ENCODE results near the gene PKD2.
"Not testable (repeated sequence)": the region's sequence is repeated elsewhere in the genome, so short reads cannot be mapped to it uniquely, and the experiment has no call there.

PKD2 gene

DNA sequence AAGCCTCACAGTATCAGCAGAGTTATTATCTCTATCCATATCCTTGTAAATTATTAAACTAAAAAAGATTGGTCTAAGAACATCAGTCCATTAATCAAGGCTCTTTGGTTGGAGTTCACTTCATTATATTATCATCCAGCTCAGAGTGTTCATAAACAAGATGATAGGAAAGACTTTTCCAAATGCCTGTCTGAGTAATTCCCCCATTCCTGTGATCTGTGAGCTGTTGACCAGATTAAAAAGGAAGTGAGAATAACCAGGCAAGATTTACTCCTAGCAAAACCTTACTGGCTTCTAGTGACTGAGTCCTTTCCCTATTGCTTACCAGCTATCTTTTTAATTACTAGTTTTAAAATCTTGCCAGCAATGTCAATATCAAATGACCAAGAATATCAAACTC lies 14.9 kb downstream of the PKD2 start:
- Histone ChIP-seq H3K4me3 (ENCODE audit: low read length in 2 of 2) (no peak overlapping the region), H3K36me3 (ENCODE audit: control insufficient read depth in 2 of 2, insufficient read depth in 2 of 2, low read length in 2 of 2) (peaks cover 0 to 4% of the 10 kb centered on the region in 2 donors), H3K9ac (ENCODE audit: low read depth in 1 of 2, low read length in 2 of 2) (no peak overlapping the region), H3K27ac (ENCODE audit: low read depth in 2 of 2, low read length in 2 of 2) (no peak overlapping the region), H3K27me3 (ENCODE audit: control insufficient read depth in 2 of 2, insufficient read depth in 2 of 2, low read length in 2 of 2) (no peaks in the 10 kb centered on the region), H3K4me1 (ENCODE audit: control insufficient read depth in 2 of 2, insufficient read depth in 2 of 2, low read length in 2 of 2) (no peaks in the 10 kb centered on the region), H3K9me3 (ENCODE audit: control insufficient read depth in 2 of 2, low read length in 2 of 2) (no peaks in the 10 kb centered on the region)

DNA sequence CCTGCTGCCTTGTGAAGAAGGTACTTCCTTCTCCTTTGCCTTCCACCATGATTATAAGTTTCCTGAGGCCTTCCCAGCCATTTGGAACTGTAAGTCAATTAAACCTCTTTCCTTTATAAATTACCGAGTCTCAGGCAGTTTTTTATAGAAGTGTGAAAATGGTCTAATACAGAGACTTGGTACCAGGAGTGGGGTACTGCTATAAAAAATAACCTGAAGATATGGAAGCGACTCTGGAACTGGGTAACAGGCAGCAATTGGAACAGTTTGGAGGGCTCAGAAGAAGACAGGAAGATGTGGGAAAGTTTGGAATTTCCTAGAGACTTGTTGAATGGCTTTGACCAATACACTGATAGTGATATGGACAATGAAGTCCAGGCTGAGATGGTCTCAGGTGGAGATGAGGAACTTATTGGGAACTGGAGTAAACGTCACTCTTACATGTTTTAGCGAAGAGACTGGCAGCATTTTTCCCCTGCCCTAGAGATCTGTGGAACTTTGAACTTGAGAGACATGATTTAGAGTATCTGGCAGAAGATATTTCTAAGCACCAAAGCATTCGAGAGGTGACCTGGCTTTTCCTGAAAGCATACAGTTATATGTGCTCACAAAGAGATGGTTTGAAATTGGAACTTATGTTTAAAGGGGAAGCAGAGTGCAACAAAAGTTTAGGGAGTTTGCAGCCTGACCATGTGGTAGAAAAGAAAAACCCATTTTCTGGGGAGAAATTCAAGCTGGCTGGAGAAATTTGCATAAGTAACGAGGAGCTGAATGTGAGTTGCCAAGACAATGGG lies 18.6 kb downstream of the PKD2 start:
- H3K27ac ChIP-seq (ENCODE audit: low read depth in 2 of 2, low read length in 2 of 2): not testable (repeated sequence)

GRCh38 chr4:88027611-88028608 lies 20.5 kb downstream of the PKD2 start:
- Histone ChIP-seq H3K36me3 (ENCODE audit: control insufficient read depth in 2 of 2, insufficient read depth in 2 of 2, low read length in 2 of 2) (no peaks in the 10 kb centered on the region), H3K27me3 (ENCODE audit: control insufficient read depth in 2 of 2, insufficient read depth in 2 of 2, low read length in 2 of 2) (no peaks in the 10 kb centered on the region), H3K9me3 (ENCODE audit: control insufficient read depth in 2 of 2, low read length in 2 of 2) (no peaks in the 10 kb centered on the region), H3K27ac (ENCODE audit: low read depth in 2 of 2, low read length in 2 of 2) (peak overlapping the region in 1 of 2 donors; percentile 42), H3K4me3 (ENCODE audit: low read length in 2 of 2) (no peak overlapping the region), H3K9ac (ENCODE audit: low read depth in 1 of 2, low read length in 2 of 2) (no peak overlapping the region), H3K4me1 (ENCODE audit: control insufficient read depth in 2 of 2, insufficient read depth in 2 of 2, low read length in 2 of 2) (no peaks in the 10 kb centered on the region)

More for the DNA sequence above, 18.6 kb downstream of the PKD2 start:
- not testable (repeated sequence) for H3K9me3 ChIP-seq (ENCODE audit: control insufficient read depth in 2 of 2, low read length in 2 of 2); H3K36me3 ChIP-seq (ENCODE audit: control insufficient read depth in 2 of 2, insufficient read depth in 2 of 2, low read length in 2 of 2); H3K4me1 ChIP-seq (ENCODE audit: control insufficient read depth in 2 of 2, insufficient read depth in 2 of 2, low read length in 2 of 2); H3K4me3 ChIP-seq (ENCODE audit: low read length in 2 of 2); H3K27me3 ChIP-seq (ENCODE audit: control insufficient read depth in 2 of 2, insufficient read depth in 2 of 2, low read length in 2 of 2); H3K9ac ChIP-seq (ENCODE audit: low read depth in 1 of 2, low read length in 2 of 2)

GRCh38 chr4:88028946-88029345 lies 21.5 kb downstream of the PKD2 start:
- Histone ChIP-seq H3K27me3 (ENCODE audit: control insufficient read depth in 2 of 2, insufficient read depth in 2 of 2, low read length in 2 of 2) (no peaks in the 10 kb centered on the region), H3K36me3 (ENCODE audit: control insufficient read depth in 2 of 2, insufficient read depth in 2 of 2, low read length in 2 of 2) (no peaks in the 10 kb centered on the region), H3K4me3 (ENCODE audit: low read length in 2 of 2) (no peak overlapping the region), H3K9me3 (ENCODE audit: control insufficient read depth in 2 of 2, low read length in 2 of 2) (no peaks in the 10 kb centered on the region), H3K4me1 (ENCODE audit: control insufficient read depth in 2 of 2, insufficient read depth in 2 of 2, low read length in 2 of 2) (no peaks in the 10 kb centered on the region), H3K27ac (ENCODE audit: low read depth in 2 of 2, low read length in 2 of 2) (no peak overlapping the region), H3K9ac (ENCODE audit: low read depth in 1 of 2, low read length in 2 of 2) (no peak overlapping the region)

GRCh38 chr4:88029556-88029955 lies 22.1 kb downstream of the PKD2 start:
- H3K4me1 ChIP-seq (ENCODE audit: control insufficient read depth in 2 of 2, insufficient read depth in 2 of 2, low read length in 2 of 2): no peaks in the 10 kb centered on the region
- no peaks in the 10 kb centered on the region for H3K27me3 ChIP-seq (ENCODE audit: control insufficient read depth in 2 of 2, insufficient read depth in 2 of 2, low read length in 2 of 2)
- no peaks in the 10 kb centered on the region for H3K9me3 ChIP-seq (ENCODE audit: control insufficient read depth in 2 of 2, low read length in 2 of 2)
- no peak overlapping the region for H3K27ac ChIP-seq (ENCODE audit: low read depth in 2 of 2, low read length in 2 of 2)
- no peak overlapping the region for H3K4me3 ChIP-seq (ENCODE audit: low read length in 2 of 2)
- no peak overlapping the region for H3K9ac ChIP-seq (ENCODE audit: low read depth in 1 of 2, low read length in 2 of 2)
- H3K36me3 ChIP-seq (ENCODE audit: control insufficient read depth in 2 of 2, insufficient read depth in 2 of 2, low read length in 2 of 2): no peaks in the 10 kb centered on the region

- no peaks in the 10 kb centered on the region for H3K9me3 ChIP-seq (ENCODE audit: control insufficient read depth in 2 of 2, low read length in 2 of 2)
- H3K27me3 ChIP-seq (ENCODE audit: control insufficient read depth in 2 of 2, insufficient read depth in 2 of 2, low read length in 2 of 2): no peaks in the 10 kb centered on the region
- H3K36me3 ChIP-seq (ENCODE audit: control insufficient read depth in 2 of 2, insufficient read depth in 2 of 2, low read length in 2 of 2): no peaks in the 10 kb centered on the region
- no peak overlapping the region for H3K9ac ChIP-seq (ENCODE audit: low read depth in 1 of 2, low read length in 2 of 2)
- H3K27ac ChIP-seq (ENCODE audit: low read depth in 2 of 2, low read length in 2 of 2): no peak overlapping the region
- H3K4me1 ChIP-seq (ENCODE audit: control insufficient read depth in 2 of 2, insufficient read depth in 2 of 2, low read length in 2 of 2): no peaks in the 10 kb centered on the region
- no peak overlapping the region for H3K4me3 ChIP-seq (ENCODE audit: low read length in 2 of 2)
Measured at GRCh38 chr4:88030565-88031310, 23.3 kb downstream of the PKD2 start.

DNA sequence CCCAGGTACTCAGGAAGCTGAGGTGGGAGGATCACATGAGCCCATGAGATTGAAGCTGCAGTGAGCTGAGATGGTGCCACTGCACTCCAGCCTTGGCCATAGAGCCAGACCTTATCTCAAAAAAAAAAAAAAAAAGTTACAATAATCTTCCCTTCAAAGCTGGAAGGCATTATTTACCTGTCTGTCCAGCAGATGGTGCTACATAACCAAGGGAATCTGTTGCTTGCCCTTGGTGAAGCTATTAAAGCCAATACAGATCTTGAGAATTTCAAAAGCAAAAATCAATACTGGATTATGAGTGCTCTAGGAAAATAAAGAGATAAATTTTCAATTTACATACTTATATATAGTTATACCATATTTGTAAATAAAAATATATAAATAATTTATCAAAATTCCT lies 25.9 kb downstream of the PKD2 start:
- H3K4me1 ChIP-seq (ENCODE audit: control insufficient read depth in 2 of 2, insufficient read depth in 2 of 2, low read length in 2 of 2): no peaks in the 10 kb centered on the region
- H3K9me3 ChIP-seq (ENCODE audit: control insufficient read depth in 2 of 2, low read length in 2 of 2): no peaks in the 10 kb centered on the region
- peaks cover 11% of the 10 kb centered on the region in 2 donors for H3K36me3 ChIP-seq (ENCODE audit: control insufficient read depth in 2 of 2, insufficient read depth in 2 of 2, low read length in 2 of 2)
- no peaks in the 10 kb centered on the region for H3K27me3 ChIP-seq (ENCODE audit: control insufficient read depth in 2 of 2, insufficient read depth in 2 of 2, low read length in 2 of 2)
- no peak overlapping the region for H3K27ac ChIP-seq (ENCODE audit: low read depth in 2 of 2, low read length in 2 of 2)
- no peak overlapping the region for H3K9ac ChIP-seq (ENCODE audit: low read depth in 1 of 2, low read length in 2 of 2)
- no peak overlapping the region for H3K4me3 ChIP-seq (ENCODE audit: low read length in 2 of 2)

GRCh38 chr4:88035292-88035691 lies 27.9 kb downstream of the PKD2 start:
- Histone ChIP-seq H3K27ac (ENCODE audit: low read depth in 2 of 2, low read length in 2 of 2) (no peak overlapping the region), H3K9me3 (ENCODE audit: control insufficient read depth in 2 of 2, low read length in 2 of 2) (no peaks in the 10 kb centered on the region), H3K9ac (ENCODE audit: low read depth in 1 of 2, low read length in 2 of 2) (no peak overlapping the region), H3K36me3 (ENCODE audit: control insufficient read depth in 2 of 2, insufficient read depth in 2 of 2, low read length in 2 of 2) (peaks cover 18 to 28% of the 10 kb centered on the region in 2 donors), H3K4me3 (ENCODE audit: low read length in 2 of 2) (no peak overlapping the region), H3K4me1 (ENCODE audit: control insufficient read depth in 2 of 2, insufficient read depth in 2 of 2, low read length in 2 of 2) (no peaks in the 10 kb centered on the region), H3K27me3 (ENCODE audit: control insufficient read depth in 2 of 2, insufficient read depth in 2 of 2, low read length in 2 of 2) (no peaks in the 10 kb centered on the region)

DNA sequence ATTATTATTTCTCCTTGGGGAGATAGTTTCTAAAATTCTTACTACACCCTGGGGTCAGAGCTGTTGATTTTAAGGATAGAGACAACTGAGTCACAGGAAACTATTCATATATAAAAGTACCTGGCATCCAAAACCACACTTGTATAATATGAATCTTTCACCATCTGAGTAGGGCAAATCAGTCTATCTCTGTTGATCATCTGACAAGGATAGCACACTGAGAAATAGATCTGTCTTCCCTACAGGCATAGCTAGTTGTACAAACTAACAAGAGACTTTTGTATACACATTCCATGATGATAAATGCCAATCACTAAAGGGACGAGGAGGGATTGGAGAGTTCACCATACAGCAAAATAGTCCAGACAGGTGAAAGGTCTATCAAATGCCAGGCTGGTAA lies 30.0 kb downstream of the PKD2 start:
- Histone ChIP-seq H3K27me3 (ENCODE audit: control insufficient read depth in 2 of 2, insufficient read depth in 2 of 2, low read length in 2 of 2) (no peaks in the 10 kb centered on the region), H3K9me3 (ENCODE audit: control insufficient read depth in 2 of 2, low read length in 2 of 2) (no peaks in the 10 kb centered on the region), H3K9ac (ENCODE audit: low read depth in 1 of 2, low read length in 2 of 2) (no peak overlapping the region), H3K4me1 (ENCODE audit: control insufficient read depth in 2 of 2, insufficient read depth in 2 of 2, low read length in 2 of 2) (no peaks in the 10 kb centered on the region), H3K4me3 (ENCODE audit: low read length in 2 of 2) (no peak overlapping the region), H3K36me3 (ENCODE audit: control insufficient read depth in 2 of 2, insufficient read depth in 2 of 2, low read length in 2 of 2) (peaks cover 26 to 39% of the 10 kb centered on the region in 2 donors), H3K27ac (ENCODE audit: low read depth in 2 of 2, low read length in 2 of 2) (no peak overlapping the region)

Measured in mucosa of rectum (tissue), 2 donors.